Stimulated activated CD4-positive, alpha-beta T cell treated with anti-CD3 and anti-CD28 coated beads, Interleukin-1b, Interleukin-23, amount 100 ng/mL, for 4 hours (primary cell): Measurements from ENCODE around the gene NECTIN4.

ENCODE experiments used
- DNase-seq, 2 donors: peaks; one replicate each; pipeline ENCODE4 v3.0.0-alpha.2; 2020; ENCODE audit warnings: low read depth in 2 of 2

The NECTIN4 gene

GRCh38 chr1:161111527-161111926, 22.2 kb upstream of the NECTIN4 start:
- no peak for DNase-seq

GRCh38 chr1:161111117-161111516, 21.8 kb upstream of the NECTIN4 start:
- no peak for DNase-seq

DNA sequence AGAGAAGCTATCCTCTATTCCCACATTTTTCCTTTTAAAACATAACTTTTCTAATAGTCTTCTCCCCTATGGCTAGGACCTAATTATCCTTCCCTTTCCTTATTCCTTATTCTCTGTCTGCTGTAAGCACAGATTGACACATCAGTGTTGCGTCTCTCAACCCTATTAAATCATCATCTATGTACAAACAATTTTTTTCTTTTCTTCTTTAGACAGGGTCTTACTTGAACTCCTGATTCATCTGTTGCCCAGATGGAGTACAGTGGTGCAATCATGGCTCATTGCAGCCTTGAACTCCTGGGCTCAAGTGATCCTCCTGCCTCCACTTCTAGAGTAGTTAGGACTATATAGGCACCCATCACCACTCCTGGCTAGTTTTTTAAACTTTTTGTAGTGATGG, 17.1 kb upstream of the NECTIN4 start:
- no peak for DNase-seq

- no peak for DNase-seq
Measured at GRCh38 chr1:161100556-161100955, 11.2 kb upstream of the NECTIN4 start.

DNA sequence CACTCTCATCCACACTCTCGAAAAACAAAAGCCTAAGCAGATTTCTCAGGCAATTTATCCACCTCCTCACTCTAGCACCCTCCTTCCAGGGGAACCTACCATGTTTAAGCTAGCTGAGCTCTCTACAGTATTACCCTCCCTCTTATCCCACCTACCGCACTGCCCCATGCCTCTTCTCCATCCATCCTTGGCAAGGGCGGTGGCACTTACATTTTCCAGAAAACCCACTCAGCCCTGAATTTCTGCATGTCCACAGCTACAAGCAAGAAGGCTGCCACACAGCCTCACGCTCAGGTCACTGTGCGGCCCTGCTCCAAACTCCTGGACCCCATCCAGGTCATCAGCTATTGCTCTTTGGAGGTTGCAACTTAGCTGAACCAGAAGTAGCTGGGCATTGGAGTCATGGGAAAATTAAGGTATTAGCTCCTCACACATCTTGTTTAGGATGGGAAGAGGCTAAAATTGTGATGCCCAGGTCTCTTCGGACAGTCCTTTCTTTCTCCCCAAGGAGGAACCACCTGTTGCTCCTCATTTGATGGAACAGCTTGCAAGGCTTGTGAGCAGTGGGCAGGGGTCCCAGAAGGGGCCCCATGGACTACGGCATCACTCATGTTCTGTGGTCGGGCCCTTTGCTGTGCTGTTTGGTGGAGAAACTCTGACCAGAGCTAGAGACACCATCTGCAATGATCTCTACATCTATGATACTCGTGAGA, 9.9 kb upstream of the NECTIN4 start:
- no peak for DNase-seq

DNA sequence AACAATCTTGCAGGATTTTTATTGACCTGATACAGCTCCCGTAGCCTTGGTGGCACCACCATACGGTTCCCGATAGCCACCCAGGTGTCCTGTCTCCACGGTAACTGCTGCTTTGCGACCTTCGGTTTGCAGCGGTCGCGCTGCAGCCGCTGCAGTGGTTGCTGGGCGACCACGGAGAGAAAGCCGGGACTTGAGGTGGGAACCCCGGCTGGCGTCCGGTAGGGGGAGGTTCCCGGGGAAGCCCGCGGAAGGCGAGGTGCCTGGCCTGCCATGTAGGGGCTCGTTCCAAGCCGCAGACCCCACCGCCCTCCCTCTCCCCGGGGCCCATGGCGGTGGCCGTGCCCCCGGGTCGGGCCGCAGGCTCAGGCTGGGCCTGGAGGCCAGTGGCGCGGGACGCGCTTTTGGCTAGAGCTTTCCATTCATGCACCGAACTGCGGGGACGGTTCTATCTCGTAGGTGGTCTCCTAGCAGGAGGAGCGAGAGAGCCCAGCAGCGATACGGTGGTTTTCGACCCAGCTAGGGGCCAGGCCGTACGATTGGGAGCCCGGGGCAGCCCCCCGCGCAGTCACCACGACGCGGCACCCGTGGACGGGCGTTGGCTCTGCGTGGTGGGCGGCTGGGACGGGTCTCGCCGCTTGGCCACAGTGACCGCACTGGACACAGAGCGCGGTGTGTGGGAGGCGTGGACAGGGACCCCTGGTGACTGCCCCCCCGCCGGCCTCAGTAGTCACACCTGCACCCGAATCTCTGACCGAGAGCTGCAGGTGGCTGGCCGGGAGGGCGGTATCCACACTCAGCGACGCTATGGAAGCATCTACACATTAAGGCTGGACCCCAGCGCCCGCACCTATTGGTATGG, 9.1 kb upstream of the NECTIN4 start, which contains the start of gene KLHDC9:
TSS of gene KLHDC9 (plus strand) at position 152 of the 859 bp plus-strand sequence. CDS start at position 327, 175 bp downstream.
- DNase-seq: peak; percentile 22 to 40

GRCh38 chr1:161096530-161096929, 7.2 kb upstream of the NECTIN4 start:
- no peak for DNase-seq

GRCh38 chr1:161096015-161096414, 6.7 kb upstream of the NECTIN4 start:
- no peak for DNase-seq

DNA sequence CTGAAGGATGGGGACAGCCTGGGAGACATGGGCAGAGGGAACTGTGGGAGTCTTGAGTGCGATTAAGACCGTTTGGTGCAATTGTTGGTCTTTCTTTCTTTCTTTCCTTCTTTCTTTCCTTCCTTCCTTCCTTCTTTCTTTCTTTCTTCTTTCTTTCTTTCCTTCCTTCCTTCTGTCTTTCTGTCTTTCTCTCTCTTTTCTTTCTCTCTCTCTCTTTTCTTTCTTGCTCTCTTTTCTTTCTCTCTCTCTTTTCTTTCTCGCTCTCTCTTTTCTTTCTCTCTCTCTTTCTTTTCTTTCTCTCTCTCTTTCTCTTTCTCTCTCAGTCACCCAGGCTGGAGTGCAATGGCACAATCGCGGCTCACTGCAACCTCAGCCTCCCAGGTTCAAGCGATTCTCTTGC, 5.9 kb upstream of the NECTIN4 start:
- DNase-seq: no peak

DNA sequence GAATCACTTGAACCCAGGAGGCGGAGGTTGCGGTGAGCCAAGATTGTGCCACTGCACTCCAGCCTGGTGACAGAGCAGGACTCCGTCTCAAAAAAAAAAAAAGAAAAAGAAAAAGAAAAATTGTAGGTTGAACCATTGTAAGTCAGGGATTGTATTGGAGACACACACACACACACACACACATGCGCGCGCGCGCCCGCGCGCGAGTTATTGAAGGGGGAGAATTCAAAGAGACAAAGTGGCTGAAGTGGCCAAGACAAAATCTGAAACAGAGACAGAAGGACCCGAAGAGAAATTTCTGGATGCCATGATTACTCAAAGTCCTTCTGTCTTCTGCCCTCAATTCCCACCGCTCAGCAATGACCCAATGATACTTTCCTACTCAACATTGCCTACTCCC, 5.1 kb upstream of the NECTIN4 start:
- DNase-seq: no peak

- DNase-seq: peak; percentile 27 to 39
Measured at GRCh38 chr1:161092621-161093028, 3.3 kb upstream of the NECTIN4 start.

DNA sequence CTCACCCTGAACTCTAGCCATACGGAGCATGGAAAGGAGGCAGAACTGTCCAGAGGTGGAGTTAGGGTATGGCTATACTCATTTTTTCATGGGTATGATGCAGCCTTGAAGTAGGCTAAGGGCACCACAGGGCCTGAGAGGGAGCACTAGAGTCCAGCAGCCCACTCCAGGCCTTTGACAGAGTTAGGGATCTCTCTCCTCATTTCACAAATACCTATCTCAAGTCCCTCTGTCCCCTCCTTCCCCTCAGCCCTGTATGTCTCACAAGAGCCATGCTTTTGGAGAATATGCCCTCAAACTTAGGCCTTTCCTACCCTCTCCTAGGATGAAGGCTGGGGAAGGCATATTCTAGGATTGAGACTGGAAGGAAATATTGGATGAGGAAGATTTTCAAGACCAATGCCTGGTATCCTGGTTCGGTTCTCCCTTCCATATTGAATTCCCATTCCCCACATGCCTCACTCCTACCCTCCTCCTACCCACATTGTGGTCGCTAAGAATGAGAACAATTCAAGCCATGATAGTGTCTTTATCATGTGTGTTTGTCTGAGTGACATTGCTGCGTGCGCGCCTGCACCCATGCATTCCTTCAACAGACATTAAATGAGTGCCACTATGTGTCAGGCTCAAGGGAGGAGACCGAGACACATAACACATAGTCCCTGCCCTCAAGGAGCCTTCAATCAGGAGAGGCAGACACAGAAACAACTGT, 2.6 kb upstream of the NECTIN4 start:
- no peak for DNase-seq

GRCh38 chr1:161091093-161091492, 1.7 kb upstream of the NECTIN4 start:
- DNase-seq: no peak

DNA sequence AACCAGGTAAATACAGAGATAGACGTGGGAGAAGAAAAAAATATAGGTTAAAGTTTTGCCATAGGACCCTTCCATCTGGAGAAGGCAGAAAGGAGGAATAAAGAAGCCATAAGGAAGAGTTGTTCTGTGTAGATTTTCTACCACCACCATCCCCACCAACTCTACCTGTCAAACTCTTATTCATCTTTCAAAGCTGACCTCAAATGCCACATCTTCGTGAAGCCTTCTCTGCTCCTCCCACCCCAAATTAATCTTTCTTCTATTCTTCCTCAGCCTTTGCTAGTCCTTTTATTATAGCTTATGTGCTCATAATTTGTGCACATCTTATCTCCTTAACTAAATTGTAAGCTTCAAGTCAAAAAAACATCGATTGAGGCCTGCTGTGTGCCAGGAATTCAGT, 1.3 kb upstream of the NECTIN4 start:
- DNase-seq: no peak

DNA sequence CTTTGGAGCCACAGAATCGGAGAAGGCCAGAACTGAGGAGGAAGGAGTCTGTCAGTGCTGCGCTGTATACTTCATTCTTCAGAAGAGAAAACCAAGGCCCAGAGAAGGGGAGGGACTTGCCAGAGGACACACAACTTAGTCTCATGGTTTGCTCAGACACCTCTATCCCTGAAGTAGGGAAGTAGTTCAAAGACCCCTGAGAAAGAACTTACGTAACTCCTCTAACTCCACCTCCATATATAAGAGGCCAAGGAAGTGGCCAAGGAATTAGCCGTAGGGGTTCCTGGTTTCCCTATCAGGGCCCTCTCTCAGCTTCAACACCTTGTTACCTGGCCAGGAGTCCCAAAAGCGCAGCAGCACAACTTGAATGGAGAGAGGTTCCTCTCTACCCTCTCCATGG, 580 bp upstream of the NECTIN4 start:
- DNase-seq: no peak

GRCh38 chr1:161088587-161089110, 709 bp downstream of the NECTIN4 start:
- DNase-seq: no peak

DNA sequence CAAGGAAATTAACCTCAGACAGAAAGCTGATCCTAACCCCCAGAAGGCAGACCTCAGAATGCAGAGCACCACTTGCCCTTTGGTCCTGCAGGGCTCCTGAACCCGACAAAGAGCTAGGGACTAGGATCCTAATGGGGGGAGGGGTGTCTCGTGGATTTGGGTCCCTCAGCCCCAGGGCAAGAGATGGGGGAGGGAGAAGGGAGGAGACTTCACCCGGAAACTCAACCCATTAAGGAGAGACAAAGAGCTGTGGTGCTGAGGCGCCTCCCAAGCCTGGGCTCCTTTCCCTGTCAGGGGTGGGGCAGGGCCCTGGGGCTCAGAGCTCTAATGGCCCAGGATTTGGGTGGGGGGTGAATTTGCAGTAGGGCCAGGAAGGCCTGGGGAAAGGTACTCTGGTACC, 2.9 kb downstream of the NECTIN4 start:
- no peak for DNase-seq

- no peak for DNase-seq
Measured at GRCh38 chr1:161085165-161085564, 4.2 kb downstream of the NECTIN4 start.

DNA sequence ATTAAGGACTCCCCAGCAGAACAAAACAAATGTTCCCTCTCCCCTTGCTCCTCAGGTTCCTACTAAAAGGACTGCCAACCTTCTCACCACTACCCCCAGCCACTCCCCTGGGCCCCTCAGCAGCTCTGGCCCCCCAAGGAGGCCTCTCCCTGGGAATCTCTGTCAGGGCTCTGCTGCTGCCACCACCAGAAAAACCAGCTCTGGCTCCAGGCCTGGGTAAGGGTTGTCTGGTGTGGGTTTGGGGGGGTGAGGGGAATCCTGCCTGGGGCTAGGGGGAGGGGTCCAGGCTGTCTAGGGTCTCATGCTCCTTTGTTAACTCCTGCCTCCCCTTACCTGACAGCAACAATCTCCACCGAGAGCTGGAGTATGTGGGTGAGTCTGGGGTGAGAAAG, 4.8 kb downstream of the NECTIN4 start:
- DNase-seq: no peak

DNA sequence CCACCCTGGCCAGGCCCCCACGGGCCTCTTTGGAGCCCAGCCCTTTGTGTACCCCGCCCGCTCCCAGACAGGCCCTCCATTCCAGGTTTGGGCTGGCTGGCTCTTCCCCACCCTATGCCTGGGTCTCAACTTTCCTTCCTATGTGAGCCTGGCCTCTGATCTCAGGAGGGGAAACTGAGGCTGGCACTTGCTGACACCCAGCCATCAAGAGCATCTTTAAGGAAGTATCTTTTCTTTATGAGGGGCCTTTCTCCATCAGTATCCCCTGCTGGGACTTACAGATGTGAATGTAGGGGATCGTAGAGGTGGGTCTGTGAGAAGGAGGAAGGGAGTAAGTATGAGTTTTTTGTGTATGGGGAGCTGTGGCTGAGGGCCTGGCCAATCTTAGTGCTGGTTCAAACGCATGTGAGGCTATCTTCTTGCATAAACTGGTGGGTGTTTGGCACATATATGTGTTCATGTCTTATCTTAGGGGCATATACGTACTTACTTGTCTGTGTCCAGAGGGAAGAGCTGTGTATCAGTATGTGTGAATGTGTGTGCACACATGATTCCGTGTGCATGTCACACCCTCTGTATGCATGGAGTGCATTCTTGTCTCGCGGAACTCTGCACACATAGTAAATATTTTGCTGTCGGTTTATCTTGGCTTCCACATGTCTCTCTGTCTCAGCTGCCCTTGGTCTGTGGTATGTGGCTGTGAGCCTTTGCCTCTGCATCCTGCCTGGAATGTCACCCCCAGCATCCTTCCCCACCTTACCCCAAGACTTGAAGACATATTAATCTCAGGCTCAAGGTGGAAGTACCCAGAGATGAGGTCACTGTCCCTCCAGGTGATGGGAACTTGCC, 5.4 kb downstream of the NECTIN4 start:
- no peak for DNase-seq
